ENCODE data around the gene SHISA5.

SHISA5 gene

DNA sequence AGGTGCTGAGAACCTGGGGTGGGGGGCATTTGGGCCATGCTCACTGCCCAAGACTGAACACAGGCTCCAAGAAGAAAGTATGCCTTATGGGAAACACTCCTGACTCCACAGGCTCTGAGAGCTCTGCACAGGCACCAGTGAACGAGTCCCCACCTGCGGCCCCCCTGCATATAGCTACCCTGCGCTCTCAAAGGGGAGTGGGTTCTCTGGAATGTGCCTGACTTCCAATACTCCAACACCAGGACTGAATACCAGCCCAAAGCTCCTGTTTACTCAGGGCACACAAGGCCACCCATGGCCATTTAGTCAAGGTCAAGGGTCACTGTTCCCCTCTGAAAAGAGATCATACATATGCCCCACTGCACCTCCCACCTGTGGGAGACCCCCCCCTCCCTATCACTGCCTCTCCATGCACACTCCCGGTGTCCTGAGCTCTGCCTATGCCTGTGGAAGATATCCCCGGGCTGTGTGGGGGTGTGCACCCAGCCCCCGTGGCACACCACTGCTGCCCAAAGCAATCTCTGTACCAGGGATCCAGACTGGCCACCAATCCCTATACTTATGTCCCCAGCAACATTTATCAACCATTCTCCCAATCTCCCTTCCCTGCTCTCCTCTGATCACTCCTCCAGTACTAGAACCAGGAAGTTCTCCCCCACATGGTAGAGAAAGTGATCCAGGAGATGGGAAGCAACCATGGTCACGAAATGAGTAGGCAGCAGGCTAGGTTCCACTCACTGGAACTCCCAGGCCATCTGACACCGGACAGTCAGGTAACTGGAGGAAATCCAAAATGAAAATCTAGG is 72.5 kb downstream of the SHISA5 start:
- DNase-seq (ENCODE audit: low spot score) = no peak

DNA sequence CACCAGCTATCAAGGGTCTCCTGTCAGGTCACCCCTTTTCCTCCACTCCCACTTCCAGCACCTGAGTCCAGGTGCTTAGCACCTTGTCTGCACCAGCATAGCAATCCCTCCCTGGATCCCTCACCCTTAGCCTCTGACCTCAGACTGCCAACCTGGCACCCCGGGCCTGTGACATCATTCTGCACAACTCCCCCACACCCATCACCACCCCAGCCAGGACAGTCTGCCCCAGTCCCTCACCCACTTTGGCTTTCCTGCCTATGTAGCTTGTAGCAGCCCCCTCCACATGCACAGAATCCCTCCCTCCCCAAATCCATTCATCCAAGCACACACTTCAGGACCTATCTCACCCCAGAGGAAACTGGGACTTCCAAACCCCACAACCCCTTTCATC is 73.3 kb downstream of the SHISA5 start:
- DNase-seq (ENCODE audit: low spot score) = no peak

DNA sequence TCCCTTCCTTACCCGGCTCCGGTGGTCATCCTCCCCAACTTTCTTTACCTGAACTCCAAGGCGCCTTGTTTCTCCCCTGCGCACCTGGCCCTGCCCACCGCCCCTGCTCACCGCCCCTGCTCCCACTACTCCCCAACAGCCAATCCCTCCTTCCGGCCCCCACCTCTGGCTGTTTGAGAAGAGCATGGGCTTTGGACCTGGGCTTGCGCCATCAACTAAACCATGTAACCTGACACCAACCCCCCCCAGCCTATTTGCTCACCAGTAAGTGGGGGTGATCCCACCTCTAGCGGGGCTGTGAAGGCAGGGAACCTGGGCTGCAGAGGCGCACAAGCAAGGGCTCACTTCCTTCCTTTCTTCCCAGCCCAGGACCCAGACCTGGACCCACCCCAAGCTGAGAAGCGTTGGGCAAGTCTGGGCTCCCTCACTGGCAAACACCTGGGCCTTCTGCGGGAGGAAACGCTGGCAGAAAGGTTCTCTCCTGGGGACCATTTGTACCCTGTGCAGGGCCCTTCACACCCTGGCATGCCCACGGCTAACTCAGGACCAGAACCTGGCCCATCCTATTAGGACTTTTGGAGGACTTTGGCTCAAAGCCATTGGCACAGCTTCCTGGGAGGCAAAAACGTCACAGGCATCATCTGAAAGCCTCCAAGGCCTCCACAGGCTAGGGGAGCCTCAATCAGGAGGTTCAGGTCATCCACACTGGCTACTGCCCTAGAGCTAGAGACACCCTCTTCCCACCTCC is 73.8 kb downstream of the SHISA5 start, which contains the start of gene PLXNB1:
TSS of gene PLXNB1 (minus strand) at position 127 of the 748 bp plus-strand sequence. CDS start 5,475 bp downstream, outside the sequence.
- DNase-seq (ENCODE audit: low spot score) = no peak

- no peak for DNase-seq (ENCODE audit: low spot score)
These were observed 74.5 kb downstream of the SHISA5 start for GRCh38 chr3:48429317-48429959.

- no peak for DNase-seq (ENCODE audit: low spot score)
These were observed 75.2 kb downstream of the SHISA5 start for GRCh38 chr3:48428572-48429316.

DNA sequence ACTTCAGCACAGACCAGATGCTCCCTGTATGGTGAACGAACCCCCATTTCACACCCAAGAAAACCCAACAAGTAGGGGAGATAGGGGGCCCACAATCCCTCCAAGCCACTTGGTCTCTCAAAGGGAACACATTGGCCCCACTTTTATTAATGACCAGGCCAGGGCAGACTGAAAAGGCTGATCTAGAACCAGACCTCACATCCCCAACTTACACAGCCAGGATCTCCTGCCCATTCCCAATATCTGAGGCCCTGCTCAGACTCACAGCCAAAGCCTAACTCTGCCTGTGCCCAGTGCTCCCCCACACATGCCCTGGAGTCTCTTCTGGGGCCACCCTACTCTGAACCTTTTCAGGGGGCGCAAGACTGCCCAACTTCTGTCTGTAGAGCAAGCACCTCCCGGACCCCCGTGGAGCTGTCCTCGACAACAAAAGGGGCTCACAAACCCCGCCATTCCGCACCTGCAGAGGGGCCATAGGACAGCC is 75.8 kb downstream of the SHISA5 start:
- DNase-seq (ENCODE audit: low spot score) = no peak

GRCh38 chr3:48427630-48427962 is 76.4 kb downstream of the SHISA5 start:
- no peak for DNase-seq (ENCODE audit: low spot score)

DNA sequence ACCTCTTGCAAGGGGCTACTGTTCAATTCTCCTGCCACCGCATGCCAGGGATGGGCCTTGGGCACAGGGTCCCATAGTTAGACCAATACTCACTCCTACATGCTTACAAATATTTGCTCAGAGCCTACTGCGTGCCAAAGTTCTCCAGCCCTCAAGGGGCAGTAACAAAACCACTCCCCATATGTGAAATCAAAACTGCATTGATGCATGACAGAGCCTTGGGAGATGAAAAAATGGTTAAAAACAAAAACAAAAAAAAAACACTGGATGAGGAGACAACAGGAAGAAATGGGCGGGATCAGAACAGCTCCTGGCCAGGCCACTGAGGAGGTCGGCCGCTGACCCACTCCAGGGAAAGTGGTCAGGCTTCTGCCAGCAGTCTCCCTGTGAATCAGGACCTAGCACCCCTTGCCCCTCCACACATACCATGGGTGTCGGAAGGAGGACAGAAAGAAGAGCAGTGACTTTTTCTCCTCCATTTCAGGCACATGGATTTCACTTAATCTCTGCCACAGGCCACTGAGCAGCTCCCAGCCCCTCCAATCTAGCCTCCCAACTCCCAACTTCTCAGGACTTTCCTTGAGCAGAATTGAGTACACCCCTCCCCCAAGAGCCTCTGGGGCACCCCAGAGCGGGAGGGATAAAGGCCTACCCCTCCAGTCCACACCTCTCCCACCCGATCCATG is 76.9 kb downstream of the SHISA5 start:
- DNase-seq (ENCODE audit: low spot score) = no peak

DNA sequence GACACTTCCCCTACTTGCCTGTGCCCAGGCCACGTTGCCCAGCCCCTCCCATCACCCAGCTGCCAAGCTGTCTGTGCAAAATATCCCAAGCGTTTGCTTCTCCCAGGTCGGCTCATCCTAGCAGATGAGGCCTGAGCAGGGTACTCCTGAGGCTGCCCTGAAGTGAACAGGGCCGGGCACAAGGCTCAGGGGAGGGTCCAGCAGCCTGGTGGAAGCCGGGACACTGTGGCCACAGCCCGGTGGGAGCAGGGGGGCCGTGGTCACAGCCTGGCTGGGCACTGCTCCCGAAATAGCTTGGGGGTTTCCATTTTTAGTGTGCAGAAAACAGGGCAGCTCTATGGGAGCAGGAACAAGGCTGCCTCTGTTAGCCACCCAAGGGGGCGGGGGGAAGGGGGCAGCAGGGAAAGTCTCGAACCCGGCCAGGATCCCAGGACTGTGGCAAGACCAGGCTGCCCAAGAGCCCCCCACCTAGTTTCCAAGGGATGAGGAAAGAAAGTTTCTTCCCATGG is 77.5 kb downstream of the SHISA5 start:
- no peak for DNase-seq (ENCODE audit: low spot score)

DNA sequence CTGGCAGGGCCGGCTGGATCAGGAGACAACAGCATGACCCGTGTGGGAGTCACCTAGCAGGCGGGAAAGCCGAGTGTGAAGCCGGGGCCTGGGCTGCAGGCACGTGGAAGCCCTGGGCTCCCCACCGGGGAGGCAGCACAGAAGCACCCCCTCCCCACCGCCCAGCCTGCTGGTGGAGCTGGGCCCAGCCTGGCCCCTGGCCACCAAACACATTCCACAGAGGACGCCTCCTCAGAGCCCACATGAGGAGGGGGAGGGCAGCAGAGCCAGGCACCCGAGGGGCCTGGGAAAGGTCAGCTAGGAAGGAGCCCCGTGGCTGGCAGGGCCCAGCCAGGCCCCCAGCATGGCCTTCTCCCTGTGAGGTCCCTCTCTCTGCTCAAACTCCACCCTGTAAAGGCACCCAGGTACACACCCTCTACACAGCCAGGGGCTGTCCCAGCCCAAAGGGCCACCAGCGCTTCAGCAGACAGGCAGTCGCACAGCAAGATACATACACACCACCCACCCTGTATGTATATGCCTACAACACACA is 78.6 kb downstream of the SHISA5 start:
- no peak for DNase-seq (ENCODE audit: low spot score)

DNA sequence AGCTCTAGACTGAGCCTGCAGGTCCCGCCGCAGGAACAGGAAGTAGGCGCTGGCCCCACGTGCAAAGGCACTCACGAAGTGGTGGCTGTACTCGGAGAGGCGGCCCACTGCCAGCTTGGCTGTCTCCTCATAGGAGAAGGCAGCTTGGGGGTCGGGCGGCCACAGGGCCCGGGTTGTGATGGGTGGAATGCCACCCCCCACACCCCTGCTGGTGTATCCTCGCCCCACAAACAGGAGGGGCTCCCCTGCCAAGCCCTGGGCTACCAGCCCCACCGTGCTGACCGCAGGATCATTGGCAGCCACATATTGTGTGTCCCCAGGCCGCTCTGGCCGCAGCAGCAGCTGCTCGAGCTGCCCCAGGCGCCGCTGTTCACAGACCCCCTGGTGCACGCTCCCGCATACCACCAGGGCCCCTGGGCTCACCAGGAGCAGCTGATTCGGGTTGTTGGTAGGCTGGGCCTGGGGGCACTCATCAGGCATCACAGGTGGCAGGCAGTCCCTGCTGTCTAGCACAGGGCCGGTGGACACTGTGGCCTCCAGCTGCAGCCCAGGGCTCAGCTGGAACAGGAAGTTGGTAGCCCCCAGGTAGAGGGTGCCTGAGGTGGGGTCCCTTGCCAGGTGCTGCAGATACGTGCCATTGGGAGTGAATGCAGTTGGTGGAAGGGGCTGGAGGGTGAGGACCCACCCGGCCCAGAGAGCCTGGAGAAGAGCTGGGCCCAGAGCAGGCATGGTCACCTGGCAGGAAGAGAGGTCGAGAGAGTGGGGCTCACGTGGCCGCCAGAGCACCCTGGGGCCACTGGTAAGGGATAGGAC is 79.9 kb downstream of the SHISA5 start:
- no peak for DNase-seq (ENCODE audit: low spot score)

GRCh38 chr3:48423241-48423882 is 80.6 kb downstream of the SHISA5 start:
- DNase-seq (ENCODE audit: low spot score) = no peak

- no peak for DNase-seq (ENCODE audit: low spot score)
These were observed 81.3 kb downstream of the SHISA5 start for GRCh38 chr3:48422681-48423080.

GRCh38 chr3:48422272-48422671 is 81.7 kb downstream of the SHISA5 start:
- no peak for DNase-seq (ENCODE audit: low spot score)

DNA sequence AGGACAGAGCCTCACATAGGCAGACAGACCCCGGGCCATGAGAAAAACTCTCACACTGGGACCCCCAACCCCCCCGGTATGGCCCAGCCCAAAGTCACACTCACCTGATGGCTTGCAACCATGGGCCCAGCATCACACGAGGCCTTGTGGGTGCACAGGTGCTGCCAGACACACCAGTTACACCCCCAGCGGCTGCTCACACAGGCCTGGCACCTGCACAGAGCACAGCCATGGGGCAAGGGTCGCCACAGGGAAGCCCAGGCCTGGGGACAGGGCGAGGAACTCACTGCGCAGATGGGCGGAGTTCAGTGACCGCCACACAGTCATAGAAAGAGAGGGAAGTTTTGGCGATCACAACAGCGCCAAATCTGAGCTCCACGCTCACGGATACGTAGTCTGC is 83.4 kb downstream of the SHISA5 start:
- no peak for DNase-seq (ENCODE audit: low spot score)

- no peak for DNase-seq (ENCODE audit: low spot score)
These were observed 84.4 kb downstream of the SHISA5 start for GRCh38 chr3:48419597-48419996.

DNA sequence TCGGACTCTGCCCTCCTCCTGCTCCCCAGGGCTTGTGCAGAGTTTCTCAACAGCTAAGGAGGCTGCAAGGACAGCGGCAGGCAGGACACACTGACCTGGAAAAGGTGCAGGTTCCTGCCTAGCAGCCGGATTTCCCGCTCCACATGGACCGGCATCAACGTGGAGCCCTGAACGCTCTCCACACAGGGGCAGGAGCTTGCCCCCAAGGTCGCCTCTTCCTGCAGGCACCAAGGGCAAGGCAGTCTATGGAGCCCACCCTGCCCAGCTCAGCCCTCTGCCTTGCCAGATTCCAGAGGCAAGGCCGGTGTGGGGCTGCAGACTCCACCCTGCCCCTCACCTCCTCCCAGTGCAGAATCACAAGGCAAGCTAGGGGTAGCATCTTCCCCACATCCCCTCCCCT is 84.8 kb downstream of the SHISA5 start:
- DNase-seq (ENCODE audit: low spot score) = no peak

DNA sequence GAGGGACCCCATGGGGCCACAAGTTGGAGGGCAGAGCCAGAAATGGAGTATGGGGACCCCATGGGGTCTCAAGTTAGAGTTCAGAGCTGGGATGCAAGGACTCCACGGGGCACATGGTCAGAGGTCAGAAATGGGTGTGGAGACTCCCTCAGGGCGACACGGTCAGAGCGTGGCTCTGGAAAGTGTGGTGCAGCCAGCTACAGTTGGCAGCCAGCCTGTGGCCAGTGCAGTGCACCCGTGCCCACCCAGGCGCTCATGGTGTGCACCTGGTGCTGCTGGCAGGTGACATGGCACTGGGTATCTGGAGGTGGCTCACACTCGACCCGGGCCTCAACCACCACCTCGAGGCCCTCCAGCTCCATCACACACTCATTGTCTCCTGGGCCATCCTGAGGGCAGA is 85.3 kb downstream of the SHISA5 start:
- DNase-seq (ENCODE audit: low spot score) = no peak

DNA sequence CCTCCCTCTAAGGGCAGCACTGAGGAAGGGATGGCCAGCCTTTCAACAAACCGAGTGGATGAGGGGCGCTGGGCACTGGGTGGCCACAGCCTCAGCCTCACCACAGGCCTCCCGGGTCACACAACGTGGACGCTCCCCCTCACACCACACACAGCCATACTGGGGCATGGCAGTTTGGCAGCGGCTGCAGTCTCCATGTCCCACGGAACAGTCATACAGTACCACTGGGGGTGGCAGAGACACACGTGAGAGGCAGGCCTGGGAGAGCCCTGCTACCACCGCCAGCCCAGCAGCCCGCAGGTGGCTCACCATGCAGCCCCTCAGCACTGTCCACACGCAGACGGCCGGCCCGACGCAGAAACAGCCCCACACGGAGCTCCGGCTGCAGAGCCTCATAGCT is 85.8 kb downstream of the SHISA5 start:
- no peak for DNase-seq (ENCODE audit: low spot score)
